HCT116 (cell line): Measurements from ENCODE around the gene CTNND2. TPM values are rescaled to one million over a fixed set of nuclear protein-coding genes. Genes with fewer than 3 reads are reported as not detected.

ENCODE experiments used
- ATAC-seq: fragments of 200-7000 bp; cut with Tn5 transposase; 2 replicates; pipeline ENCODE4 v1.9.1; 2020; ENCODE audit warnings: mild to moderate bottlenecking, moderate library complexity
- BruUV-seq: library from RNA; stranded (reverse); fragments of 400-500 nt; replicated peaks from 2 replicates; lab custom pipeline; 2021; lab: Mats Ljungman, UMichigan
- CTCF ChIA-PET: fragments of 300-600 bp; sonication (Branson Sonifier 250); formaldehyde crosslinking; loops from one replicate; lab custom pipeline; 2021; ENCODE audit warnings: antibody characterized with exemption; lab: Charles Lee
- POLR2A ChIA-PET: fragments of 300-600, 350-600 bp; sonication (Branson Sonifier 250); formaldehyde crosslinking; loops from one replicate; lab custom pipeline; 2021; ENCODE audit warnings: antibody characterized with exemption; lab: Charles Lee
- RAD21 ChIA-PET, 2 experiments: fragments of 300-600 bp; sonication (Branson Sonifier 250); formaldehyde crosslinking; loops; one replicate each; lab custom pipeline; 2023; ENCODE audit warnings: low total read pairs in 2 of 2; ENCODE audit not compliant: uncharacterized antibody in 2 of 2, unreplicated experiment in 2 of 2, low non-redundant PET in 1 of 2; lab: Charles Lee
- DNase-seq: peaks from one replicate; pipeline ENCODE4 v3.0.0-alpha.2; 2010; ENCODE audit warnings: low read depth, low spot score
- H2AFZ ChIP-seq: fragments of 200-600 bp; shearing (Covaris generic), sonication (generic); 2 replicates; pipeline ENCODE4 v1.6.1; 2017; ENCODE audit warnings: low read depth, mixed run types, mixed read lengths, antibody characterized with exemption, low read length; ENCODE audit not compliant: poor library complexity, severe bottlenecking
- H3K27ac ChIP-seq: 2 replicates; pipeline ENCODE4 v1.5.1; 2012; ENCODE audit warnings: low read depth, low read length
- H3K27me3 ChIP-seq: fragments of 200-600 bp; sonication (generic); 2 replicates; pipeline ENCODE4 v1.6.1; 2016; ENCODE audit warnings: mixed run types, low read length, mixed read lengths; ENCODE audit not compliant: insufficient read depth
- H3K36me3 ChIP-seq, 2 experiments: fragments of 200-500 bp in 1 of 2; fragments of 200-600 bp in 1 of 2; sonication (Bioruptor generic) in 1 of 2; sonication (generic) in 1 of 2; 2 replicates each; pipeline versions ENCODE4 v1.5.1 to v1.6.1; 2014 to 2016; ENCODE audit warnings: low read length in 2 of 2, inconsistent platforms in 1 of 2, mixed read lengths in 1 of 2, mixed run types in 1 of 2; ENCODE audit not compliant: insufficient read depth in 2 of 2, control insufficient read depth in 1 of 2
- H3K4me1 ChIP-seq, 2 experiments: fragments of 200-600 bp in 1 of 2; sonication (generic) in 1 of 2; 2 replicates each; pipeline versions ENCODE4 v1.5.1 to v1.6.1; 2012 to 2017; ENCODE audit warnings: low read length in 2 of 2, inconsistent platforms in 1 of 2, mild to moderate bottlenecking in 1 of 2, mixed read lengths in 1 of 2, mixed run types in 1 of 2, moderate library complexity in 1 of 2; ENCODE audit not compliant: insufficient read depth in 2 of 2, control insufficient read depth in 1 of 2
- H3K4me2 ChIP-seq: fragments of 200-600 bp; sonication (generic); 2 replicates; pipeline ENCODE4 v1.6.1; 2017; ENCODE audit warnings: mixed run types, low read length, mixed read lengths
- H3K4me3 ChIP-seq, 2 experiments: fragments of 200-600 bp in 1 of 2; sonication (generic) in 1 of 2; replicated peaks in 1 of 2; 2 replicates each; pipeline ENCODE4 v1.5.1; 2011 to 2016; ENCODE audit warnings: low read length in 2 of 2, control low read depth in 1 of 2, low read depth in 1 of 2, mild to moderate bottlenecking in 1 of 2, mixed read lengths in 1 of 2, mixed run types in 1 of 2
- H3K79me2 ChIP-seq: fragments of 200-600 bp; sonication (generic); 2 replicates; pipeline ENCODE4 v1.6.1; 2017; ENCODE audit warnings: mild to moderate bottlenecking, mixed run types, low read length, moderate library complexity, mixed read lengths; ENCODE audit not compliant: insufficient read depth
- H3K9ac ChIP-seq: fragments of 200-600 bp; sonication (generic); 2 replicates; pipeline ENCODE4 v1.6.1; 2016; ENCODE audit warnings: low read length, mixed read lengths
- H3K9me2 ChIP-seq: fragments of 200-600 bp; sonication (generic), shearing (Covaris generic); 2 replicates; pipeline ENCODE4 v1.6.1; 2017; ENCODE audit warnings: mixed run types, mild to moderate bottlenecking, moderate library complexity; ENCODE audit not compliant: insufficient read depth
- H3K9me3 ChIP-seq, 2 experiments: fragments of 200-500 bp in 1 of 2; fragments of 200-600 bp in 1 of 2; sonication (Bioruptor generic) in 1 of 2; sonication (generic) in 1 of 2; 2 replicates each; pipeline ENCODE4 v1.6.1; 2014 to 2017; ENCODE audit warnings: low read length in 2 of 2, mixed read lengths in 2 of 2, inconsistent platforms in 1 of 2, low read depth in 1 of 2, mild to moderate bottlenecking in 1 of 2, mixed run types in 1 of 2, moderate library complexity in 1 of 2; ENCODE audit not compliant: control insufficient read depth in 1 of 2, insufficient read depth in 1 of 2
- H4K20me1 ChIP-seq: fragments of 200-600 bp; sonication (generic), shearing (Covaris generic); 2 replicates; pipeline ENCODE4 v1.6.1; 2017; ENCODE audit warnings: mixed run types, mild to moderate bottlenecking, moderate library complexity; ENCODE audit not compliant: insufficient read depth
- EGR1 ChIP-seq: IDR thresholded peaks from 2 replicates; pipeline ENCODE4 v1.6.1; 2012; ENCODE audit warnings: low read depth
- EZH2 ChIP-seq: fragments of 200-600 bp; sonication (generic); IDR thresholded peaks from 2 replicates; pipeline ENCODE4 v1.6.1; 2017; ENCODE audit warnings: antibody characterized with exemption, mixed run types
- EZH2phosphoT487 ChIP-seq: fragments of 200-600 bp; IDR thresholded peaks from 2 replicates; pipeline ENCODE4 v1.6.1; 2018; ENCODE audit warnings: antibody characterized with exemption, borderline replicate concordance
- FOSL1 ChIP-seq: IDR thresholded peaks from 2 replicates; pipeline ENCODE4 v1.6.1; 2012; ENCODE audit warnings: low read depth
- JUND ChIP-seq: IDR thresholded peaks from 2 replicates; pipeline ENCODE4 v1.6.1; 2012
- MAX ChIP-seq: IDR thresholded peaks from 2 replicates; pipeline ENCODE4 v1.6.1; 2012
- POLR2AphosphoS5 ChIP-seq: IDR thresholded peaks from 2 replicates; pipeline ENCODE4 v1.6.1; 2011; ENCODE audit warnings: mild to moderate bottlenecking, low read depth, low read length, moderate library complexity
- RAD21 ChIP-seq: IDR thresholded peaks from 2 replicates; pipeline ENCODE4 v1.6.1; 2012; ENCODE audit warnings: low read depth, mild to moderate bottlenecking
- REST ChIP-seq: IDR thresholded peaks from 2 replicates; pipeline ENCODE4 v1.6.1; 2012; ENCODE audit warnings: low read depth
- SIN3A ChIP-seq: IDR thresholded peaks from 2 replicates; pipeline ENCODE4 v1.6.1; 2012; ENCODE audit warnings: low read depth
- SP1 ChIP-seq: IDR thresholded peaks from 2 replicates; pipeline ENCODE4 v1.6.1; 2012; ENCODE audit warnings: low read depth
- ZFX ChIP-seq: fragments of 450-650 bp; IDR thresholded peaks from 2 replicates; pipeline ENCODE4 v1.6.1; 2017
- intact Hi-C: fragments of 100-400 bp; cut with micrococcal nuclease; formaldehyde crosslinking; loops from 2 replicates; pipeline ENCODE4 v1.10.0; 2022
- total RNA-seq: library from RNA; stranded (reverse); gene quantifications from one replicate; pipeline ENCODE4 v1.2.1, GENCODE V29; 2021; ENCODE audit not compliant: unreplicated experiment
- TF ChIP-seq, protein P1 (sequence below): IDR thresholded peaks from 2 replicates; pipeline ENCODE4 v1.6.1; 2011; ENCODE audit warnings: mild to moderate bottlenecking, low read length, moderate library complexity; ENCODE audit not compliant: insufficient replicate concordance; ENCODE audit errors: extremely low read depth
- TF ChIP-seq, protein P2 (sequence below): IDR thresholded peaks from 2 replicates; pipeline ENCODE4 v1.6.1; 2012

Gene CTNND2
- total RNA-seq, 1 experiment from 2014 or later, result not detected

DNA sequence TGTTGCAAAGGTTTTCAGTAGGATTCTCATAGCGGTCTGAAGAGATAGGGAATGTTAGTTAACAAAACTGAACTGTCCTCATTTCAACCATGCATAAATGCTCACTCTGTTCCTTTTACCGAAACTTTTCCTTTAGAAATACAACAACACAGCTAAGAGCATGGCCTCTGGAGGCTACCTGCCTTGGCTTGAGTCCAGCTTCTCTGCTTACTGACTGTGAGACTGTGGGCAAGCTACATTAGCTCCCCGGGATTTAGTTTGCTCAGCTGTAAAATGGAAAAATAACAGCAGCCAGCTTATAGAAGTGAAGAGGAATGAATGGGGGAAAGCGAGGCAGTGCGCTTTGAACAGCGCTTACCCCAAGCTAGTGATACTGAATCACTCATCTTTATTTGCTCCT is 635.4 kb downstream of the CTNND2 start:
- H2AFZ ChIP-seq, result no peak overlapping the region
- H3K27ac ChIP-seq, result no peak overlapping the region
- no peaks in the 10 kb centered on the region for H4K20me1 ChIP-seq
- no peak overlapping the region for H3K4me3 ChIP-seq
- intact Hi-C loops, result loop anchor here (5.0 kb wide), 1 partner anchor 753 kb away; no protein-coding TSS in a partner anchor
- H3K9me3 ChIP-seq, result no peaks in the 10 kb centered on the region
- ATAC-seq, result no peak
- H3K4me1 ChIP-seq, result no peaks in the 10 kb centered on the region
- TF ChIP-seq, protein P1, sequence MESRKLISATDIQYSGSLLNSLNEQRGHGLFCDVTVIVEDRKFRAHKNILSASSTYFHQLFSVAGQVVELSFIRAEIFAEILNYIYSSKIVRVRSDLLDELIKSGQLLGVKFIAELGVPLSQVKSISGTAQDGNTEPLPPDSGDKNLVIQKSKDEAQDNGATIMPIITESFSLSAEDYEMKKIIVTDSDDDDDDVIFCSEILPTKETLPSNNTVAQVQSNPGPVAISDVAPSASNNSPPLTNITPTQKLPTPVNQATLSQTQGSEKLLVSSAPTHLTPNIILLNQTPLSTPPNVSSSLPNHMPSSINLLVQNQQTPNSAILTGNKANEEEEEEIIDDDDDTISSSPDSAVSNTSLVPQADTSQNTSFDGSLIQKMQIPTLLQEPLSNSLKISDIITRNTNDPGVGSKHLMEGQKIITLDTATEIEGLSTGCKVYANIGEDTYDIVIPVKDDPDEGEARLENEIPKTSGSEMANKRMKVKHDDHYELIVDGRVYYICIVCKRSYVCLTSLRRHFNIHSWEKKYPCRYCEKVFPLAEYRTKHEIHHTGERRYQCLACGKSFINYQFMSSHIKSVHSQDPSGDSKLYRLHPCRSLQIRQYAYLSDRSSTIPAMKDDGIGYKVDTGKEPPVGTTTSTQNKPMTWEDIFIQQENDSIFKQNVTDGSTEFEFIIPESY, result no peak
- TF ChIP-seq SP1 (no peak), REST (no peak), FOSL1 (no peak), ZFX (no peak), JUND (no peak), SIN3A (no peak), EZH2 (no peak), EZH2phosphoT487 (no peak), POLR2AphosphoS5 (no peak), RAD21 (no peak), MAX (no peak), EGR1 (no peak)
- TF ChIP-seq, protein P2, sequence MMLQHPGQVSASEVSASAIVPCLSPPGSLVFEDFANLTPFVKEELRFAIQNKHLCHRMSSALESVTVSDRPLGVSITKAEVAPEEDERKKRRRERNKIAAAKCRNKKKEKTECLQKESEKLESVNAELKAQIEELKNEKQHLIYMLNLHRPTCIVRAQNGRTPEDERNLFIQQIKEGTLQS, result no peak
- no peaks in the 10 kb centered on the region for H3K9me2 ChIP-seq
- H3K4me2 ChIP-seq, result no peak overlapping the region
- ChIA-PET RAD21 (no interaction called here), POLR2A (no interaction called here), CTCF (no interaction called here)
- H3K27me3 ChIP-seq, result no peaks in the 10 kb centered on the region
- no peak overlapping the region for H3K9ac ChIP-seq
- no peaks in the 10 kb centered on the region for H3K79me2 ChIP-seq
- BruUV-seq, result no TSS peak
- no peak for DNase-seq
- no peaks in the 10 kb centered on the region for H3K36me3 ChIP-seq
